ENCODE results near the gene POLR2B. TPM values are rescaled to one million over a fixed set of nuclear protein-coding genes. Genes with fewer than 3 reads are reported as not detected.

Gene POLR2B
- total RNA-seq, 1 experiment from 2014 or later = 129 TPM

GRCh38 chr4:56940403-56940802 lies 38.3 kb upstream of the POLR2B start (continued):
- TF ChIP-seq, protein P1, sequence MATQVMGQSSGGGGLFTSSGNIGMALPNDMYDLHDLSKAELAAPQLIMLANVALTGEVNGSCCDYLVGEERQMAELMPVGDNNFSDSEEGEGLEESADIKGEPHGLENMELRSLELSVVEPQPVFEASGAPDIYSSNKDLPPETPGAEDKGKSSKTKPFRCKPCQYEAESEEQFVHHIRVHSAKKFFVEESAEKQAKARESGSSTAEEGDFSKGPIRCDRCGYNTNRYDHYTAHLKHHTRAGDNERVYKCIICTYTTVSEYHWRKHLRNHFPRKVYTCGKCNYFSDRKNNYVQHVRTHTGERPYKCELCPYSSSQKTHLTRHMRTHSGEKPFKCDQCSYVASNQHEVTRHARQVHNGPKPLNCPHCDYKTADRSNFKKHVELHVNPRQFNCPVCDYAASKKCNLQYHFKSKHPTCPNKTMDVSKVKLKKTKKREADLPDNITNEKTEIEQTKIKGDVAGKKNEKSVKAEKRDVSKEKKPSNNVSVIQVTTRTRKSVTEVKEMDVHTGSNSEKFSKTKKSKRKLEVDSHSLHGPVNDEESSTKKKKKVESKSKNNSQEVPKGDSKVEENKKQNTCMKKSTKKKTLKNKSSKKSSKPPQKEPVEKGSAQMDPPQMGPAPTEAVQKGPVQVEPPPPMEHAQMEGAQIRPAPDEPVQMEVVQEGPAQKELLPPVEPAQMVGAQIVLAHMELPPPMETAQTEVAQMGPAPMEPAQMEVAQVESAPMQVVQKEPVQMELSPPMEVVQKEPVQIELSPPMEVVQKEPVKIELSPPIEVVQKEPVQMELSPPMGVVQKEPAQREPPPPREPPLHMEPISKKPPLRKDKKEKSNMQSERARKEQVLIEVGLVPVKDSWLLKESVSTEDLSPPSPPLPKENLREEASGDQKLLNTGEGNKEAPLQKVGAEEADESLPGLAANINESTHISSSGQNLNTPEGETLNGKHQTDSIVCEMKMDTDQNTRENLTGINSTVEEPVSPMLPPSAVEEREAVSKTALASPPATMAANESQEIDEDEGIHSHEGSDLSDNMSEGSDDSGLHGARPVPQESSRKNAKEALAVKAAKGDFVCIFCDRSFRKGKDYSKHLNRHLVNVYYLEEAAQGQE (IDR thresholded peaks at IDR 0.05; ENCODE audit: low read depth) = no peak
- TF ChIP-seq EGR1 (IDR thresholded peaks at IDR 0.05; ENCODE audit: low read depth) (no peak), TCF7L2 (IDR thresholded peaks at IDR 0.05; ENCODE audit: borderline replicate concordance, extremely low read depth, insufficient read depth, insufficient read length) (no peak), ELF1 (IDR thresholded peaks at IDR 0.05; ENCODE audit: borderline replicate concordance, low read depth) (no peak), EZH2 (IDR thresholded peaks at IDR 0.05) (no peak)

- CTCF ChIA-PET = no interaction called here
- BruUV-seq (replicated peaks) = no TSS peak
- Histone ChIP-seq H3K9me2 (ENCODE audit: insufficient read depth) (no peaks in the 10 kb centered on the region), H3K9ac (ENCODE audit: low read length) (no peak overlapping the region), H3K36me3 (ENCODE audit: control insufficient read depth in 1 of 2, insufficient read depth in 2 of 2, low read length in 2 of 2) (peaks cover 0 to 4% of the 10 kb centered on the region in 2 experiments; a peak in 2 of 4 replicates), H4K20me1 (ENCODE audit: insufficient read depth) (no peaks in the 10 kb centered on the region), H2AFZ (ENCODE audit: low read depth, low read length, poor library complexity, severe bottlenecking) (no peak overlapping the region), H3K9me3 (ENCODE audit: control insufficient read depth in 1 of 2, insufficient read depth in 1 of 2, low read depth in 1 of 2, low read length in 2 of 2) (no peaks in the 10 kb centered on the region), H3K27ac (ENCODE audit: low read depth, low read length) (no peak overlapping the region), H3K4me1 (ENCODE audit: control insufficient read depth in 1 of 2, insufficient read depth in 2 of 2, low read length in 2 of 2) (peaks cover 10 to 13% of the 10 kb centered on the region in 2 experiments; a peak in 3 of 4 replicates), H3K4me3 (replicated peaks in 1 of 2; ENCODE audit: low read depth in 1 of 2, low read length in 2 of 2) (no peak overlapping the region), H3K79me2 (ENCODE audit: insufficient read depth, low read length) (no peaks in the 10 kb centered on the region; the same call in 1 of the 2 replicates), H3K4me2 (ENCODE audit: low read length) (no peak overlapping the region), H3K27me3 (ENCODE audit: insufficient read depth, low read length) (no peaks in the 10 kb centered on the region)
- RAD21 ChIA-PET (ENCODE audit: low non-redundant PET in 1 of 2, low total read pairs in 2 of 2, uncharacterized antibody in 2 of 2, unreplicated experiment in 2 of 2) = no interaction called here
- DNase-seq (ENCODE audit: low read depth, low spot score) (no peak), ATAC-seq (no peak)
- POLR2A ChIA-PET = no interaction called here
- intact Hi-C loops (cut with micrococcal nuclease) = no loop called here
- no peak for TF ChIP-seq ELF1 (IDR thresholded peaks at IDR 0.05; ENCODE audit: borderline replicate concordance, low read depth)
- no peak for TF ChIP-seq ZNF274 (IDR thresholded peaks at IDR 0.05; ENCODE audit: low read depth, low read length)
- TF ChIP-seq YY1 (IDR thresholded peaks at IDR 0.05; ENCODE audit: extremely low read depth, insufficient replicate concordance, low read depth, low read length) = no peak
- TF ChIP-seq CBX3 (IDR thresholded peaks at IDR 0.05; ENCODE audit: low read depth) = no peak
- TF ChIP-seq, protein P2, sequence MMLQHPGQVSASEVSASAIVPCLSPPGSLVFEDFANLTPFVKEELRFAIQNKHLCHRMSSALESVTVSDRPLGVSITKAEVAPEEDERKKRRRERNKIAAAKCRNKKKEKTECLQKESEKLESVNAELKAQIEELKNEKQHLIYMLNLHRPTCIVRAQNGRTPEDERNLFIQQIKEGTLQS (IDR thresholded peaks at IDR 0.05) = no peak
- TF ChIP-seq EZH2 (IDR thresholded peaks at IDR 0.05) = no peak
- TF ChIP-seq SP1 (IDR thresholded peaks at IDR 0.05; ENCODE audit: low read depth) = no peak
- TF ChIP-seq, protein P1 (IDR thresholded peaks at IDR 0.05; ENCODE audit: low read depth) = no peak
- TF ChIP-seq CEBPB (IDR thresholded peaks at IDR 0.05; ENCODE audit: low read depth) = no peak
- no peak for TF ChIP-seq EGR1 (IDR thresholded peaks at IDR 0.05; ENCODE audit: low read depth)
- TF ChIP-seq POLR2A (IDR thresholded peaks at IDR 0.05; ENCODE audit: borderline replicate concordance, extremely low read depth, insufficient read depth, insufficient read length) = no peak
- TF ChIP-seq, protein P3, sequence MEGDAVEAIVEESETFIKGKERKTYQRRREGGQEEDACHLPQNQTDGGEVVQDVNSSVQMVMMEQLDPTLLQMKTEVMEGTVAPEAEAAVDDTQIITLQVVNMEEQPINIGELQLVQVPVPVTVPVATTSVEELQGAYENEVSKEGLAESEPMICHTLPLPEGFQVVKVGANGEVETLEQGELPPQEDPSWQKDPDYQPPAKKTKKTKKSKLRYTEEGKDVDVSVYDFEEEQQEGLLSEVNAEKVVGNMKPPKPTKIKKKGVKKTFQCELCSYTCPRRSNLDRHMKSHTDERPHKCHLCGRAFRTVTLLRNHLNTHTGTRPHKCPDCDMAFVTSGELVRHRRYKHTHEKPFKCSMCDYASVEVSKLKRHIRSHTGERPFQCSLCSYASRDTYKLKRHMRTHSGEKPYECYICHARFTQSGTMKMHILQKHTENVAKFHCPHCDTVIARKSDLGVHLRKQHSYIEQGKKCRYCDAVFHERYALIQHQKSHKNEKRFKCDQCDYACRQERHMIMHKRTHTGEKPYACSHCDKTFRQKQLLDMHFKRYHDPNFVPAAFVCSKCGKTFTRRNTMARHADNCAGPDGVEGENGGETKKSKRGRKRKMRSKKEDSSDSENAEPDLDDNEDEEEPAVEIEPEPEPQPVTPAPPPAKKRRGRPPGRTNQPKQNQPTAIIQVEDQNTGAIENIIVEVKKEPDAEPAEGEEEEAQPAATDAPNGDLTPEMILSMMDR (IDR thresholded peaks at IDR 0.05 in 2 of 3, conservative IDR thresholded peaks at IDR 0.05 in 1 of 3; ENCODE audit: borderline replicate concordance in 1 of 3, insufficient read depth in 1 of 3, low read depth in 2 of 3, low read length in 2 of 3) = no peak
- TF ChIP-seq FOSL1 (IDR thresholded peaks at IDR 0.05; ENCODE audit: low read depth) = no peak
- no peak for TF ChIP-seq JUND (IDR thresholded peaks at IDR 0.05)
- no peak for TF ChIP-seq EZH2phosphoT487 (IDR thresholded peaks at IDR 0.05; ENCODE audit: borderline replicate concordance)
- TF ChIP-seq SRF (IDR thresholded peaks at IDR 0.05; ENCODE audit: low read depth) = no peak
Measured at GRCh38 chr4:56940971-56941370, 37.7 kb upstream of the POLR2B start.
